Fibroblast of lung (primary cell): ENCODE results near the gene ABCA13. TPM values are rescaled to one million over a fixed set of nuclear protein-coding genes. Genes with fewer than 3 reads are reported as not detected.

Experiments used
- DNase-seq, 2 donors: peaks; one replicate each; pipeline versions ENCODE4 v3.0.0 to v3.0.0-alpha.2; 2010; ENCODE audit warnings: low read depth in 2 of 2
- H2AFZ ChIP-seq: 2 replicates; pipeline ENCODE4 v1.5.1; 2012; ENCODE audit warnings: low read length, control low read depth, inconsistent platforms
- H3K27ac ChIP-seq: 2 replicates; pipeline ENCODE4 v1.5.1; 2011; ENCODE audit warnings: low read length, control low read depth; ENCODE audit not compliant: insufficient read depth
- H3K27me3 ChIP-seq: 2 replicates; pipeline ENCODE4 v1.5.1; 2011; ENCODE audit warnings: mild to moderate bottlenecking, low read length; ENCODE audit not compliant: control insufficient read depth, insufficient read depth
- H3K36me3 ChIP-seq: 2 replicates; pipeline ENCODE4 v1.5.1; 2011; ENCODE audit warnings: low read length; ENCODE audit not compliant: control insufficient read depth, insufficient read depth
- H3K4me1 ChIP-seq: 2 replicates; pipeline ENCODE4 v1.5.1; 2011; ENCODE audit warnings: low read length; ENCODE audit not compliant: control insufficient read depth, insufficient read depth; ENCODE audit errors: extremely low read depth
- H3K4me2 ChIP-seq: 2 replicates; pipeline ENCODE4 v1.5.1; 2011; ENCODE audit warnings: low read length, control low read depth; ENCODE audit not compliant: insufficient read depth; ENCODE audit errors: extremely low read depth
- H3K4me3 ChIP-seq, 4 experiments: fragments of 200-600 bp in 1 of 4; sonication (generic) in 1 of 4; replicated peaks in 1 of 4; 2 replicates each; pipeline ENCODE4 v1.5.1; 2011 to 2016; ENCODE audit warnings: low read length in 4 of 4, low read depth in 3 of 4, mild to moderate bottlenecking in 3 of 4, control low read depth in 2 of 4, inconsistent platforms in 1 of 4, mixed read lengths in 1 of 4; ENCODE audit not compliant: insufficient read depth in 1 of 4; ENCODE audit errors: control extremely low read depth in 1 of 4
- H3K79me2 ChIP-seq: 2 replicates; pipeline ENCODE4 v1.5.1; 2012; ENCODE audit warnings: mild to moderate bottlenecking, low read length, inconsistent platforms; ENCODE audit not compliant: control insufficient read depth, insufficient read depth
- H3K9ac ChIP-seq: 2 replicates; pipeline ENCODE4 v1.5.1; 2011; ENCODE audit warnings: mild to moderate bottlenecking, low read length, control low read depth; ENCODE audit not compliant: insufficient read depth
- H3K9me3 ChIP-seq: 2 replicates; pipeline ENCODE4 v1.5.1; 2012; ENCODE audit warnings: low read depth, low read length; ENCODE audit not compliant: control insufficient read depth, insufficient read depth
- H4K20me1 ChIP-seq: 2 replicates; pipeline ENCODE4 v1.5.1; 2011; ENCODE audit warnings: low read length; ENCODE audit not compliant: control insufficient read depth, insufficient read depth; ENCODE audit errors: extremely low read depth
- EZH2 ChIP-seq: IDR thresholded peaks from 2 replicates; pipeline ENCODE4 v1.5.1; 2012; ENCODE audit warnings: low read length, control low read depth, mild to moderate bottlenecking; ENCODE audit errors: missing control alignments
- polyA plus RNA-seq, 2 donors: library from polyadenylated mRNA; depleted of rRNA in 1 of 2; stranded (reverse) in 1 of 2; unstranded in 1 of 2; fragments of >200 nt; gene quantifications; 2 replicates each; pipeline ENCODE4 v1.2.1, GENCODE V29; 2011 to 2012; ENCODE audit warnings: missing spikeins in 1 of 2
- total RNA-seq: library from RNA; depleted of rRNA; stranded (reverse); fragments of >200 nt; gene quantifications from 2 replicates; pipeline ENCODE4 v1.2.1, GENCODE V29; 2014
- TF ChIP-seq, protein P1 (sequence below), 2 donors: IDR thresholded peaks in 1 of 2; conservative IDR thresholded peaks in 1 of 2; 1 replicate in 1 of 2; 2 replicates in 1 of 2; pipeline ENCODE4 v1.5.1; 2011 to 2012; ENCODE audit warnings: low read length in 2 of 2, control low read depth in 1 of 2, inconsistent platforms in 1 of 2, low read depth in 1 of 2, mild to moderate bottlenecking in 1 of 2

ABCA13 gene
- total and polyA plus RNA-seq, 2 donors (not counting 1 experiment from before 2014, with no cell fraction given): 0.08 to 10.9 TPM

GRCh38 chr7:48279420-48279819 lies 108.2 kb downstream of the ABCA13 start:
- H2AFZ ChIP-seq: no peak overlapping the region
- H3K4me3 ChIP-seq: no peak overlapping the region
- H3K4me2 ChIP-seq: peak overlapping the region; percentile 79
- H3K36me3 ChIP-seq: no peaks in the 10 kb centered on the region
- H3K4me1 ChIP-seq: peaks cover 12% of the 10 kb centered on the region
- DNase-seq: no peak
- H3K79me2 ChIP-seq: no peaks in the 10 kb centered on the region
- TF ChIP-seq EZH2: no peak
- TF ChIP-seq, protein P1, sequence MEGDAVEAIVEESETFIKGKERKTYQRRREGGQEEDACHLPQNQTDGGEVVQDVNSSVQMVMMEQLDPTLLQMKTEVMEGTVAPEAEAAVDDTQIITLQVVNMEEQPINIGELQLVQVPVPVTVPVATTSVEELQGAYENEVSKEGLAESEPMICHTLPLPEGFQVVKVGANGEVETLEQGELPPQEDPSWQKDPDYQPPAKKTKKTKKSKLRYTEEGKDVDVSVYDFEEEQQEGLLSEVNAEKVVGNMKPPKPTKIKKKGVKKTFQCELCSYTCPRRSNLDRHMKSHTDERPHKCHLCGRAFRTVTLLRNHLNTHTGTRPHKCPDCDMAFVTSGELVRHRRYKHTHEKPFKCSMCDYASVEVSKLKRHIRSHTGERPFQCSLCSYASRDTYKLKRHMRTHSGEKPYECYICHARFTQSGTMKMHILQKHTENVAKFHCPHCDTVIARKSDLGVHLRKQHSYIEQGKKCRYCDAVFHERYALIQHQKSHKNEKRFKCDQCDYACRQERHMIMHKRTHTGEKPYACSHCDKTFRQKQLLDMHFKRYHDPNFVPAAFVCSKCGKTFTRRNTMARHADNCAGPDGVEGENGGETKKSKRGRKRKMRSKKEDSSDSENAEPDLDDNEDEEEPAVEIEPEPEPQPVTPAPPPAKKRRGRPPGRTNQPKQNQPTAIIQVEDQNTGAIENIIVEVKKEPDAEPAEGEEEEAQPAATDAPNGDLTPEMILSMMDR (conservative IDR thresholded peaks at IDR 0.05 in 1 of 2, IDR thresholded peaks at IDR 0.05 in 1 of 2; ENCODE audit: low read depth in 1 of 2, low read length in 2 of 2): no peak
- no peak overlapping the region for H3K27ac ChIP-seq
- no peak overlapping the region for H3K9ac ChIP-seq
- no peaks in the 10 kb centered on the region for H3K27me3 ChIP-seq
- H3K9me3 ChIP-seq: no peaks in the 10 kb centered on the region
- no peaks in the 10 kb centered on the region for H4K20me1 ChIP-seq

GRCh38 chr7:48280100-48280499 lies 108.8 kb downstream of the ABCA13 start:
- Histone ChIP-seq H3K4me3 (no peak overlapping the region), H3K4me1 (peaks cover 12% of the 10 kb centered on the region), H3K27ac (peak overlapping the region; percentile 52), H3K4me2 (peak overlapping the region; percentile 79), H3K9me3 (no peaks in the 10 kb centered on the region), H4K20me1 (no peaks in the 10 kb centered on the region), H3K9ac (no peak overlapping the region), H3K36me3 (no peaks in the 10 kb centered on the region), H3K27me3 (no peaks in the 10 kb centered on the region), H2AFZ (peak overlapping the region; percentile 3), H3K79me2 (no peaks in the 10 kb centered on the region)
- DNase-seq: peak; percentile 87 to 92
- TF ChIP-seq, protein P1 (conservative IDR thresholded peaks at IDR 0.05 in 1 of 2, IDR thresholded peaks at IDR 0.05 in 1 of 2; ENCODE audit: low read depth in 1 of 2, low read length in 2 of 2): no peak

DNA sequence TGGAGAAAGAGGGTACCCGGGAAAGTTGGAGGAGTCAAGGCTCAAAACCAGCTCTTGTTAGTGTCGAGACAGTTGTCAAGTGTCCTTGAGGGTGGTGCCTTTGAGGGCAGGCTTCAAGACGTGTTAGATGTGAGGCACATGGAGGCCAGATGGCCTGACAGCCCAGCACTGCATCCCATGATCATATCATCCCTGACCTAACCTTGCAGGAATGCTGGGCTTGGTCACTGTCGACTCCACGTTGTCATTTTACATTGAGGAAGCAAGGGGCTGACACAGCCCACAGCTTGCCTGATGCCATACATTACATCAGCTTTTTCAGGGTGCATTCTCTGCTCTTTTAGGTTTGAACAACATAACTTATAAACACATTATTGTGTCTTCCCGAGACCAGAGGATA lies 114.1 kb downstream of the ABCA13 start:
- DNase-seq: peak in 1 of 2 donors; percentile 48
- H3K4me2 ChIP-seq: no peak overlapping the region

More for the DNA sequence above, 114.1 kb downstream of the ABCA13 start:
- Histone ChIP-seq H3K9me3 (no peaks in the 10 kb centered on the region), H3K4me3 (no peak overlapping the region), H3K27ac (peak overlapping the region; percentile 26), H2AFZ (peak overlapping the region; percentile 1), H4K20me1 (no peaks in the 10 kb centered on the region), H3K27me3 (no peaks in the 10 kb centered on the region), H3K79me2 (no peaks in the 10 kb centered on the region), H3K36me3 (no peaks in the 10 kb centered on the region), H3K4me1 (peaks cover 7% of the 10 kb centered on the region), H3K9ac (peak overlapping the region; percentile 13)
- TF ChIP-seq, protein P1 (conservative IDR thresholded peaks at IDR 0.05 in 1 of 2, IDR thresholded peaks at IDR 0.05 in 1 of 2; ENCODE audit: low read depth in 1 of 2, low read length in 2 of 2): no peak
- no peak for TF ChIP-seq EZH2
